Astrocyte of the cerebellum (primary cell): ENCODE data around the gene ZFYVE27.

Source experiments
- DNase-seq: peaks from one replicate; pipeline ENCODE4 v3.0.0-alpha.2; 2011; ENCODE audit warnings: low read depth
- H3K4me3 ChIP-seq: 2 replicates; pipeline ENCODE4 v1.5.1; 2011; ENCODE audit warnings: mild to moderate bottlenecking, low read depth, low read length, moderate library complexity
- in situ Hi-C: cut with HindIII; loops from 2 replicates; pipeline ENCODE4 v1.10.0; 2017; ENCODE audit warnings: low sequenced_read_pairs
- TF ChIP-seq, protein P1 (sequence below): IDR thresholded peaks from 2 replicates; pipeline ENCODE4 v1.5.1; 2012; ENCODE audit warnings: low read length, low read depth, moderate library complexity, mild to moderate bottlenecking; ENCODE audit errors: missing control alignments

Gene ZFYVE27

DNA sequence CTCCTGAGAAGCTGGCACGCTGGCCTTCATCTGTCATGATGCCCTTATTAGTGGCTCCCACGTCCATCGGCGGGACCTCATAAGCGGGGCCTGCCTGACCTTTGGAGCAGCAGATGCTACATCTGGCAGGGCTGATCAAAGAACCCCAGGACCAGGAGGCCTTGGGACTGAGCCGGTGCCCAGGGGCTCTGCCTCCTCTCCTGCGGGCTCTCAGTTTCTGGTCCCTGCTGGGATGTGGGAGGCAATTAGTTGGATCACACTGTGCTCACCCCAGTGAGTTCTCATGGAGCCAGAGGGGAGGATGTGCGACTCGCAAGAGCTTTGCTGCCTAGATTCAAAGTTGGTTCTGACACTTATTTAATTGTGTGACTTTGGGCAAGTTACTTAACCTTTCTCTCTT, 63.5 kb downstream of the ZFYVE27 start:
- TF ChIP-seq, protein P1, sequence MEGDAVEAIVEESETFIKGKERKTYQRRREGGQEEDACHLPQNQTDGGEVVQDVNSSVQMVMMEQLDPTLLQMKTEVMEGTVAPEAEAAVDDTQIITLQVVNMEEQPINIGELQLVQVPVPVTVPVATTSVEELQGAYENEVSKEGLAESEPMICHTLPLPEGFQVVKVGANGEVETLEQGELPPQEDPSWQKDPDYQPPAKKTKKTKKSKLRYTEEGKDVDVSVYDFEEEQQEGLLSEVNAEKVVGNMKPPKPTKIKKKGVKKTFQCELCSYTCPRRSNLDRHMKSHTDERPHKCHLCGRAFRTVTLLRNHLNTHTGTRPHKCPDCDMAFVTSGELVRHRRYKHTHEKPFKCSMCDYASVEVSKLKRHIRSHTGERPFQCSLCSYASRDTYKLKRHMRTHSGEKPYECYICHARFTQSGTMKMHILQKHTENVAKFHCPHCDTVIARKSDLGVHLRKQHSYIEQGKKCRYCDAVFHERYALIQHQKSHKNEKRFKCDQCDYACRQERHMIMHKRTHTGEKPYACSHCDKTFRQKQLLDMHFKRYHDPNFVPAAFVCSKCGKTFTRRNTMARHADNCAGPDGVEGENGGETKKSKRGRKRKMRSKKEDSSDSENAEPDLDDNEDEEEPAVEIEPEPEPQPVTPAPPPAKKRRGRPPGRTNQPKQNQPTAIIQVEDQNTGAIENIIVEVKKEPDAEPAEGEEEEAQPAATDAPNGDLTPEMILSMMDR: no peak
- no peak overlapping the region for H3K4me3 ChIP-seq
- no peak for DNase-seq
- in situ Hi-C loops: no loop called here

DNA sequence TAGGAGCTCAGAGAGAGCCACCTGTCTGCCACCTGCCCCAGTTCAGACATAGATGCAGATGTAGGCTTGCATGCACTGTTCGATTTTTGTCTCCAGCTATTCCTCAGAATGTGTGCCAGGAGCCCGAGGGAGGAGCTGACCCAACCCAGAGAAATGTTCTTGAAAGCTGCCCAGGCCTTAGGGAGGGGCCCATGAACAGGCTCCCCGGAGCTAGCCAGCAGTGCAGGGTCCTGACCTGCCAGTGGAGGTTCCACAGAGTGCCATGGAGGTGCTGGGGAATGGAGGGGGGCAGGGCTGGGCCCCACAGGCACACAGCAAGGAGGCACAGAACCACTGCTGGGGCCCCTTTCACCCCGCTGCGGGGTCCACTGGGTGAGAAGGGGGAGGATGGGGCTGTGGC, 64.5 kb downstream of the ZFYVE27 start:
- DNase-seq: no peak
- no peak overlapping the region for H3K4me3 ChIP-seq
- in situ Hi-C loops: no loop called here
- TF ChIP-seq, protein P1: no peak

DNA sequence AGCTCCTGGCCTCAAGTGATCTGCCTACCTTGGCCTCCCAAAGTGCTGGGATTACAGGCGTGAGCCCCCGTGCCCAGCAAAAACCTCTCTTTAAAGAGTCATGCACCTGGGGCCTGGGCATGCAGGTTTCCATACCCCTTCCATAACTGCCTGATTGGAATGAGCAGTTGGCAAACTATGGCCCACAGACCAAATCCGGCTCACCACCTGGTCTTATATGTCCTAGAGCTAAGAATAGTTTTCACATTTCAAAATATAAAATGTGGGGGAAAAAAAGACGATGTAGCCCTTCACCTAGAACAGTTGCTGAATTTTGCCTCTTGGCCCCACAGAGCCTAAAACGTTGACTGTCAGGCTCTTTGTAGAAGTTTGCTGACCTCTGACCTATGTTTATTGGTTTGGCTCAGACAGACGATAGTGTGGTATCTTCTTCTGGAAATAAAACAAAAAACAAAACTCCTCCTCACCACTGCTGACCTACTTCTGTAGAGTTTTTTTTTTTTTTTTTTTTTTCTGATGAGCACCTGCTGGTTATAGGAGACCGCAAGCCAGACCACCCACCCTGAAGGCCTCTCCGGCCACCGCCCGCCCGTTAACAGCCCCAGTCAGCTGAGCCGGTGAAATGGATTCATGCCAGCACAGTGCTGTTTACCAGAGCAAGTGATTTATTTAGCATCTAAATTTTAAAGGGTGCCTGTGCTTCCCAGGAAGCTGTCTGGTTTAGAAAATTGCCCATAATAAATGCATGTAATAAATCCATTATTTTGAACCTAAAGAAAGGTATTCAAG, 68.4 kb downstream of the ZFYVE27 start:
- no peak for DNase-seq
- TF ChIP-seq, protein P1: no peak
- no peak overlapping the region for H3K4me3 ChIP-seq
- in situ Hi-C loops: no loop called here

DNA sequence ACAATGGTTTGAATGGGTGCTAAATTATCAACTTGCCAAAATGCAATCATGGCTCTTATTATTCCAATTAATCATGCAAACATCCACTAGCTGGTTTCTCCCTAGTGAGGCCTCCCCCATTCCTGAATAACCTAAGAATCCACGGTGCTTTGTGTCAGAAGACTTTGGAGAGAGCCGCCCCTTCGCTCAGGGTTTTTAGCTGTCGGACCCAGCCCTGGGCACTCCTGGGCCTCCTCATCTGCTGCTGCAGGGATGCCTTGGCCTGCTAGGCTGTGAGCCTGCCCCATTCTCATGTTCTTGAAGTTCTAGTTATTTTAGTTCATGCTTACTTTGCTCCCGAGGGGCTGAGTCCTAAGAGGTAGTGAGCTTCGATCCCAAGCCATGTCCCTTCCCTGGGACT, 69.0 kb downstream of the ZFYVE27 start:
- TF ChIP-seq, protein P1: no peak
- in situ Hi-C loops: no loop called here
- no peak for DNase-seq
- H3K4me3 ChIP-seq: no peak overlapping the region

DNA sequence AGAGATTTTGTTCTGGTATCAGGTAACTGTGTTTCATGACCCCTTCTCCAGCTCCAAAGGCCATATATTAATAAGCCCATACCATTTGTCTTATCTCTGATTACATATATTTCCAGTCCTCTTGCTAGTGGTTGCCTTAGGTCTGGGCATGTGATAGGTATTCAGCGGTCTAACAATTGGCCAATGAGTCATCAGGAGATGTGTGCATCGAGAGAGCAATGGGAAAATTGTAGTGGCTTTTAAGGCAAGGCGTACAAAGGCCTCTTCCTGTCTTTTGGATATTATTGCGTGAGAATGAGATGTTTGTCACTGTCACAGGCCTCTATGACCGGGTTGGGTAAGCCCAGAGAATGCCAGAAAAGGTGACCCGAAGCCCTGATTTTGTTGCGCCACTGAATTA, 73.5 kb downstream of the ZFYVE27 start:
- no peak overlapping the region for H3K4me3 ChIP-seq
- TF ChIP-seq, protein P1: no peak
- no peak for DNase-seq
- in situ Hi-C loops: no loop called here
